ENCODE measurements around the gene UTP20.

DNA sequence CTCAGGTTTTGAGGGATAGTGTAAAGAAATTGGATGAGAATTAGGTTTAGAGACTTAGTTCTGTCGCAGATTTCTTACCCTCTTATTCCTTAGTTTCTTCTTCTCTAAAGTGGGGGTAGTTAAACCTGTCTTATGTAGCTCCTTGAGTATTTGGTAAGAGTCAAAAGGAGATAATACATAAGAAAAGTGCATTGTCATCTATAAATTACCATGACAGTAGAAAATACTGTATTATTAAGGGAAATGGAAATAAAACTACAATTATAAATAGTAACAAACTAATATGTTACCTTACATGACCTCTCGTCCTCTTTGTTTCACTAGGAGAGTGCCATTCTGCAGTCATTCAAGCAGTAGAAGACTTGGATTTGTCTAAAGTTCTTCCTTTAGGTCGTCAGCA lies 49.0 kb downstream of the UTP20 start:
- TF ChIP-seq ZNF311 (tag by site-specific recombination; IDR thresholded peaks at IDR 0.05; ENCODE audit: borderline replicate concordance) = no peak
- no peak for TF ChIP-seq ZXDB (tag by site-specific recombination; IDR thresholded peaks at IDR 0.05)
- no peak for TF ChIP-seq GLI4 (tag by site-specific recombination; IDR thresholded peaks at IDR 0.05)
- TF ChIP-seq CTCF (tag by site-specific recombination; IDR thresholded peaks at IDR 0.05) = no peak
- TF ChIP-seq, protein P1, sequence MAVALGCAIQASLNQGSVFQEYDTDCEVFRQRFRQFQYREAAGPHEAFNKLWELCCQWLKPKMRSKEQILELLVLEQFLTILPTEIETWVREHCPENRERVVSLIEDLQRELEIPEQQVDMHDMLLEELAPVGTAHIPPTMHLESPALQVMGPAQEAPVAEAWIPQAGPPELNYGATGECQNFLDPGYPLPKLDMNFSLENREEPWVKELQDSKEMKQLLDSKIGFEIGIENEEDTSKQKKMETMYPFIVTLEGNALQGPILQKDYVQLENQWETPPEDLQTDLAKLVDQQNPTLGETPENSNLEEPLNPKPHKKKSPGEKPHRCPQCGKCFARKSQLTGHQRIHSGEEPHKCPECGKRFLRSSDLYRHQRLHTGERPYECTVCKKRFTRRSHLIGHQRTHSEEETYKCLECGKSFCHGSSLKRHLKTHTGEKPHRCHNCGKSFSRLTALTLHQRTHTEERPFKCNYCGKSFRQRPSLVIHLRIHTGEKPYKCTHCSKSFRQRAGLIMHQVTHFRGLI (tag by site-specific recombination; IDR thresholded peaks at IDR 0.05) = no peak
- no peak for TF ChIP-seq ZNF792 (tag by site-specific recombination; IDR thresholded peaks at IDR 0.05)
- TF ChIP-seq, protein P2, sequence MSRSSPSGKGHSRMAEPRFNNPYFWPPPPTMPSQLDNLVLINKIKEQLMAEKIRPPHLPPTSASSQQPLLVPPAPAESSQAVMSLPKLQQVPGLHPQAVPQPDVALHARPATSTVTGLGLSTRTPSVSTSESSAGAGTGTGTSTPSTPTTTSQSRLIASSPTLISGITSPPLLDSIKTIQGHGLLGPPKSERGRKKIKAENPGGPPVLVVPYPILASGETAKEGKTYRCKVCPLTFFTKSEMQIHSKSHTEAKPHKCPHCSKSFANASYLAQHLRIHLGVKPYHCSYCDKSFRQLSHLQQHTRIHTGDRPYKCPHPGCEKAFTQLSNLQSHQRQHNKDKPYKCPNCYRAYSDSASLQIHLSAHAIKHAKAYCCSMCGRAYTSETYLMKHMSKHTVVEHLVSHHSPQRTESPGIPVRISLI (tag by site-specific recombination; IDR thresholded peaks at IDR 0.05) = no peak
- TF ChIP-seq, protein P3, sequence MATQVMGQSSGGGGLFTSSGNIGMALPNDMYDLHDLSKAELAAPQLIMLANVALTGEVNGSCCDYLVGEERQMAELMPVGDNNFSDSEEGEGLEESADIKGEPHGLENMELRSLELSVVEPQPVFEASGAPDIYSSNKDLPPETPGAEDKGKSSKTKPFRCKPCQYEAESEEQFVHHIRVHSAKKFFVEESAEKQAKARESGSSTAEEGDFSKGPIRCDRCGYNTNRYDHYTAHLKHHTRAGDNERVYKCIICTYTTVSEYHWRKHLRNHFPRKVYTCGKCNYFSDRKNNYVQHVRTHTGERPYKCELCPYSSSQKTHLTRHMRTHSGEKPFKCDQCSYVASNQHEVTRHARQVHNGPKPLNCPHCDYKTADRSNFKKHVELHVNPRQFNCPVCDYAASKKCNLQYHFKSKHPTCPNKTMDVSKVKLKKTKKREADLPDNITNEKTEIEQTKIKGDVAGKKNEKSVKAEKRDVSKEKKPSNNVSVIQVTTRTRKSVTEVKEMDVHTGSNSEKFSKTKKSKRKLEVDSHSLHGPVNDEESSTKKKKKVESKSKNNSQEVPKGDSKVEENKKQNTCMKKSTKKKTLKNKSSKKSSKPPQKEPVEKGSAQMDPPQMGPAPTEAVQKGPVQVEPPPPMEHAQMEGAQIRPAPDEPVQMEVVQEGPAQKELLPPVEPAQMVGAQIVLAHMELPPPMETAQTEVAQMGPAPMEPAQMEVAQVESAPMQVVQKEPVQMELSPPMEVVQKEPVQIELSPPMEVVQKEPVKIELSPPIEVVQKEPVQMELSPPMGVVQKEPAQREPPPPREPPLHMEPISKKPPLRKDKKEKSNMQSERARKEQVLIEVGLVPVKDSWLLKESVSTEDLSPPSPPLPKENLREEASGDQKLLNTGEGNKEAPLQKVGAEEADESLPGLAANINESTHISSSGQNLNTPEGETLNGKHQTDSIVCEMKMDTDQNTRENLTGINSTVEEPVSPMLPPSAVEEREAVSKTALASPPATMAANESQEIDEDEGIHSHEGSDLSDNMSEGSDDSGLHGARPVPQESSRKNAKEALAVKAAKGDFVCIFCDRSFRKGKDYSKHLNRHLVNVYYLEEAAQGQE (tag by site-specific recombination; IDR thresholded peaks at IDR 0.05) = no peak
- no peak for TF ChIP-seq ZNF518A (tag by site-specific recombination; conservative IDR thresholded peaks at IDR 0.05; ENCODE audit: low read depth)
- no peak for TF ChIP-seq ZSCAN18 (tag by site-specific recombination; IDR thresholded peaks at IDR 0.05)
- TF ChIP-seq ZNF660 (tag by site-specific recombination; IDR thresholded peaks at IDR 0.05) = no peak
- TF ChIP-seq, protein P4, sequence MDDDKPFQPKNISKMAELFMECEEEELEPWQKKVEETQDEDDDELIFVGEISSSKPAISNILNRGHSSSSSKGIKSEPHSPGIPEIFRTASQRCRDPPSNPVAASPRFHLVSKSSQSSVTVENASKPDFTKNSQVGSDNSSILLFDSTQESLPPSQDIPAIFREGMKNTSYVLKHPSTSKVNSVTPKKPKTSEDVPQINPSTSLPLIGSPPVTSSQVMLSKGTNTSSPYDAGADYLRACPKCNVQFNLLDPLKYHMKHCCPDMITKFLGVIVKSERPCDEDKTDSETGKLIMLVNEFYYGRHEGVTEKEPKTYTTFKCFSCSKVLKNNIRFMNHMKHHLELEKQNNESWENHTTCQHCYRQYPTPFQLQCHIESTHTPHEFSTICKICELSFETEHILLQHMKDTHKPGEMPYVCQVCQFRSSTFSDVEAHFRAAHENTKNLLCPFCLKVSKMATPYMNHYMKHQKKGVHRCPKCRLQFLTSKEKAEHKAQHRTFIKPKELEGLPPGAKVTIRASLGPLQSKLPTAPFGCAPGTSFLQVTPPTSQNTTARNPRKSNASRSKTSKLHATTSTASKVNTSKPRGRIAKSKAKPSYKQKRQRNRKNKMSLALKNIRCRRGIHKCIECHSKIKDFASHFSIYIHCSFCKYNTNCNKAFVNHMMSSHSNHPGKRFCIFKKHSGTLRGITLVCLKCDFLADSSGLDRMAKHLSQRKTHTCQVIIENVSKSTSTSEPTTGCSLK (tag by site-specific recombination; IDR thresholded peaks at IDR 0.05) = no peak
- TF ChIP-seq GFI1B (tag by site-specific recombination; IDR thresholded peaks at IDR 0.05) = no peak
- TF ChIP-seq, protein P5, sequence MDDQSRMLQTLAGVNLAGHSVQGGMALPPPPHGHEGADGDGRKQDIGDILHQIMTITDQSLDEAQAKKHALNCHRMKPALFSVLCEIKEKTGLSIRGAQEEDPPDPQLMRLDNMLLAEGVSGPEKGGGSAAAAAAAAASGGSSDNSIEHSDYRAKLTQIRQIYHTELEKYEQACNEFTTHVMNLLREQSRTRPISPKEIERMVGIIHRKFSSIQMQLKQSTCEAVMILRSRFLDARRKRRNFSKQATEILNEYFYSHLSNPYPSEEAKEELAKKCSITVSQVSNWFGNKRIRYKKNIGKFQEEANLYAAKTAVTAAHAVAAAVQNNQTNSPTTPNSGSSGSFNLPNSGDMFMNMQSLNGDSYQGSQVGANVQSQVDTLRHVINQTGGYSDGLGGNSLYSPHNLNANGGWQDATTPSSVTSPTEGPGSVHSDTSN (CRISPR knock-in tag; IDR thresholded peaks at IDR 0.05) = no peak

All from HEK293 (cell line).